ENCODE data around the gene KRIT1.

Gene KRIT1

GRCh38 chr7:92150450-92151017 lies 95.2 kb downstream of the KRIT1 start:
- no peak for DNase-seq

DNA sequence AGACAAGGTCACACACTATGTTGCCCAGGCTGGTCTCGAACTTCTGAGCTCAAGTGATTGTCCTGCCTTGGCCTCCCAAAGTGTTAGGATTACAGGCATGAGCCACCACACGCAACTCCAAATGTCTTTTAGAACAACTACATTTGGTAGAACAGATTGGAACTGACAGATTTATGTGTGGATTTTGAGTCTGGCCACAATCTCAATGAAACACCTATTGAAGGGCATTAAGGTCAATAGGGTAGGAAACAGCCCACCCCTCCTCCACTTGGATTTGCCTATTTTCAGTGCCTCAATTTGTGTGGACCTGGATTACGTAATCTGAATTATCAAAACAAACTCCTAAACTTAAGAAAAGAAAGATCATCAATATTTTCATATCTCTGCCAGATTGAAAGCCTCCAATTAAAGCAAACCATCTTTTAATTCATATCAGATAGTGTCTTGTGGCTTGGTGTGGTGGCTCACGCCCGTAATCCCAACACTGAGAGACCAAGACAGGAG lies 95.9 kb downstream of the KRIT1 start:
- DNase-seq, result no peak
